Measurements from ENCODE around the gene TMEM132D.
"Not testable (repeated sequence)": the region's sequence is repeated elsewhere in the genome, so short reads cannot be mapped to it uniquely, and the experiment has no call there.

The TMEM132D gene

GRCh38 chr12:129903092-129903945 is 506 bp downstream of the TMEM132D start:
- Histone ChIP-seq H3K9me3 (ENCODE audit: control insufficient read depth in 1 of 2, low read length in 2 of 2) (no peaks in the 10 kb centered on the region), H3K4me1 (ENCODE audit: control insufficient read depth in 1 of 2, insufficient read depth in 2 of 2, low read length in 2 of 2) (no peaks in the 10 kb centered on the region), H3K9ac (ENCODE audit: low read depth in 1 of 2, low read length in 2 of 2) (no peak overlapping the region), H3K4me3 (ENCODE audit: low read depth in 1 of 2, low read length in 2 of 2) (no peak overlapping the region), H3K27ac (ENCODE audit: low read depth, low read length) (no peak overlapping the region), H3K27me3 (ENCODE audit: control insufficient read depth in 1 of 2, insufficient read depth in 2 of 2, low read length in 2 of 2) (peaks cover 12 to 33% of the 10 kb centered on the region in 2 donors), H3K36me3 (ENCODE audit: control insufficient read depth in 1 of 2, insufficient read depth in 2 of 2, low read length in 2 of 2) (no peaks in the 10 kb centered on the region)

GRCh38 chr12:129902371-129903091 is 1.3 kb downstream of the TMEM132D start:
- H3K9me3 ChIP-seq (ENCODE audit: control insufficient read depth in 1 of 2, low read length in 2 of 2): no peaks in the 10 kb centered on the region
- H3K27me3 ChIP-seq (ENCODE audit: control insufficient read depth in 1 of 2, insufficient read depth in 2 of 2, low read length in 2 of 2): peaks cover 12 to 33% of the 10 kb centered on the region in 2 donors
- H3K4me1 ChIP-seq (ENCODE audit: control insufficient read depth in 1 of 2, insufficient read depth in 2 of 2, low read length in 2 of 2): no peaks in the 10 kb centered on the region
- no peak overlapping the region for H3K9ac ChIP-seq (ENCODE audit: low read depth in 1 of 2, low read length in 2 of 2)
- H3K4me3 ChIP-seq (ENCODE audit: low read depth in 1 of 2, low read length in 2 of 2): no peak overlapping the region
- no peak overlapping the region for H3K27ac ChIP-seq (ENCODE audit: low read depth, low read length)
- no peaks in the 10 kb centered on the region for H3K36me3 ChIP-seq (ENCODE audit: control insufficient read depth in 1 of 2, insufficient read depth in 2 of 2, low read length in 2 of 2)

GRCh38 chr12:129901254-129901653 is 2.6 kb downstream of the TMEM132D start:
- peaks cover 12 to 33% of the 10 kb centered on the region in 2 donors for H3K27me3 ChIP-seq (ENCODE audit: control insufficient read depth in 1 of 2, insufficient read depth in 2 of 2, low read length in 2 of 2)

GRCh38 chr12:129900306-129900705 is 3.5 kb downstream of the TMEM132D start:
- Histone ChIP-seq H3K4me1 (ENCODE audit: control insufficient read depth in 1 of 2, insufficient read depth in 2 of 2, low read length in 2 of 2) (no peaks in the 10 kb centered on the region), H3K27ac (ENCODE audit: low read depth, low read length) (no peak overlapping the region), H3K27me3 (ENCODE audit: control insufficient read depth in 1 of 2, insufficient read depth in 2 of 2, low read length in 2 of 2) (peaks cover 12 to 33% of the 10 kb centered on the region in 2 donors), H3K4me3 (ENCODE audit: low read depth in 1 of 2, low read length in 2 of 2) (no peak overlapping the region), H3K9ac (ENCODE audit: low read depth in 1 of 2, low read length in 2 of 2) (no peak overlapping the region), H3K9me3 (ENCODE audit: control insufficient read depth in 1 of 2, low read length in 2 of 2) (no peaks in the 10 kb centered on the region), H3K36me3 (ENCODE audit: control insufficient read depth in 1 of 2, insufficient read depth in 2 of 2, low read length in 2 of 2) (no peaks in the 10 kb centered on the region)

More at GRCh38 chr12:129901254-129901653, 2.6 kb downstream of the TMEM132D start:
- Histone ChIP-seq H3K27ac (ENCODE audit: low read depth, low read length) (no peak overlapping the region), H3K36me3 (ENCODE audit: control insufficient read depth in 1 of 2, insufficient read depth in 2 of 2, low read length in 2 of 2) (no peaks in the 10 kb centered on the region), H3K4me3 (ENCODE audit: low read depth in 1 of 2, low read length in 2 of 2) (no peak overlapping the region), H3K9me3 (ENCODE audit: control insufficient read depth in 1 of 2, low read length in 2 of 2) (no peaks in the 10 kb centered on the region), H3K4me1 (ENCODE audit: control insufficient read depth in 1 of 2, insufficient read depth in 2 of 2, low read length in 2 of 2) (no peaks in the 10 kb centered on the region), H3K9ac (ENCODE audit: low read depth in 1 of 2, low read length in 2 of 2) (no peak overlapping the region)

- not testable (repeated sequence) for H3K4me1 ChIP-seq (ENCODE audit: control insufficient read depth in 1 of 2, insufficient read depth in 2 of 2, low read length in 2 of 2)
Measured at GRCh38 chr12:129899045-129899444, 4.8 kb downstream of the TMEM132D start.

GRCh38 chr12:129893691-129894090 is 10.1 kb downstream of the TMEM132D start:
- Histone ChIP-seq H3K27me3 (ENCODE audit: control insufficient read depth in 1 of 2, insufficient read depth in 2 of 2, low read length in 2 of 2) (no peaks in the 10 kb centered on the region), H3K36me3 (ENCODE audit: control insufficient read depth in 1 of 2, insufficient read depth in 2 of 2, low read length in 2 of 2) (no peaks in the 10 kb centered on the region), H3K27ac (ENCODE audit: low read depth, low read length) (no peak overlapping the region), H3K9ac (ENCODE audit: low read depth in 1 of 2, low read length in 2 of 2) (no peak overlapping the region), H3K4me1 (ENCODE audit: control insufficient read depth in 1 of 2, insufficient read depth in 2 of 2, low read length in 2 of 2) (no peaks in the 10 kb centered on the region), H3K9me3 (ENCODE audit: control insufficient read depth in 1 of 2, low read length in 2 of 2) (no peaks in the 10 kb centered on the region), H3K4me3 (ENCODE audit: low read depth in 1 of 2, low read length in 2 of 2) (no peak overlapping the region)

More at GRCh38 chr12:129899045-129899444, 4.8 kb downstream of the TMEM132D start:
- not testable (repeated sequence) for H3K36me3 ChIP-seq (ENCODE audit: control insufficient read depth in 1 of 2, insufficient read depth in 2 of 2, low read length in 2 of 2); H3K9me3 ChIP-seq (ENCODE audit: control insufficient read depth in 1 of 2, low read length in 2 of 2); H3K9ac ChIP-seq (ENCODE audit: low read depth in 1 of 2, low read length in 2 of 2); H3K27ac ChIP-seq (ENCODE audit: low read depth, low read length); H3K4me3 ChIP-seq (ENCODE audit: low read depth in 1 of 2, low read length in 2 of 2)
- peaks cover 9 to 22% of the 10 kb centered on the region in 2 donors for H3K27me3 ChIP-seq (ENCODE audit: control insufficient read depth in 1 of 2, insufficient read depth in 2 of 2, low read length in 2 of 2)

GRCh38 chr12:129887101-129887500 is 16.7 kb downstream of the TMEM132D start:
- no peak overlapping the region for H3K9ac ChIP-seq (ENCODE audit: low read depth in 1 of 2, low read length in 2 of 2)
- H3K27ac ChIP-seq (ENCODE audit: low read depth, low read length): no peak overlapping the region
- H3K27me3 ChIP-seq (ENCODE audit: control insufficient read depth in 1 of 2, insufficient read depth in 2 of 2, low read length in 2 of 2): no peaks in the 10 kb centered on the region
- no peak overlapping the region for H3K4me3 ChIP-seq (ENCODE audit: low read depth in 1 of 2, low read length in 2 of 2)
- H3K4me1 ChIP-seq (ENCODE audit: control insufficient read depth in 1 of 2, insufficient read depth in 2 of 2, low read length in 2 of 2): no peaks in the 10 kb centered on the region
- no peaks in the 10 kb centered on the region for H3K9me3 ChIP-seq (ENCODE audit: control insufficient read depth in 1 of 2, low read length in 2 of 2)
- no peaks in the 10 kb centered on the region for H3K36me3 ChIP-seq (ENCODE audit: control insufficient read depth in 1 of 2, insufficient read depth in 2 of 2, low read length in 2 of 2)

- Histone ChIP-seq H3K27ac (ENCODE audit: low read depth, low read length) (no peak overlapping the region), H3K9me3 (ENCODE audit: control insufficient read depth in 1 of 2, low read length in 2 of 2) (no peaks in the 10 kb centered on the region), H3K36me3 (ENCODE audit: control insufficient read depth in 1 of 2, insufficient read depth in 2 of 2, low read length in 2 of 2) (no peaks in the 10 kb centered on the region), H3K4me1 (ENCODE audit: control insufficient read depth in 1 of 2, insufficient read depth in 2 of 2, low read length in 2 of 2) (no peaks in the 10 kb centered on the region), H3K9ac (ENCODE audit: low read depth in 1 of 2, low read length in 2 of 2) (no peak overlapping the region), H3K27me3 (ENCODE audit: control insufficient read depth in 1 of 2, insufficient read depth in 2 of 2, low read length in 2 of 2) (no peaks in the 10 kb centered on the region), H3K4me3 (ENCODE audit: low read depth in 1 of 2, low read length in 2 of 2) (no peak overlapping the region)
Measured at GRCh38 chr12:129886541-129886940, 17.3 kb downstream of the TMEM132D start.

- H3K9ac ChIP-seq (ENCODE audit: low read depth in 1 of 2, low read length in 2 of 2): no peak overlapping the region
- H3K9me3 ChIP-seq (ENCODE audit: control insufficient read depth in 1 of 2, low read length in 2 of 2): no peaks in the 10 kb centered on the region
- no peak overlapping the region for H3K4me3 ChIP-seq (ENCODE audit: low read depth in 1 of 2, low read length in 2 of 2)
- no peak overlapping the region for H3K27ac ChIP-seq (ENCODE audit: low read depth, low read length)
- no peaks in the 10 kb centered on the region for H3K4me1 ChIP-seq (ENCODE audit: control insufficient read depth in 1 of 2, insufficient read depth in 2 of 2, low read length in 2 of 2)
- H3K27me3 ChIP-seq (ENCODE audit: control insufficient read depth in 1 of 2, insufficient read depth in 2 of 2, low read length in 2 of 2): no peaks in the 10 kb centered on the region
- no peaks in the 10 kb centered on the region for H3K36me3 ChIP-seq (ENCODE audit: control insufficient read depth in 1 of 2, insufficient read depth in 2 of 2, low read length in 2 of 2)
Measured at GRCh38 chr12:129885287-129885686, 18.5 kb downstream of the TMEM132D start.

GRCh38 chr12:129877411-129877810 is 26.4 kb downstream of the TMEM132D start:
- H3K36me3 ChIP-seq (ENCODE audit: control insufficient read depth in 1 of 2, insufficient read depth in 2 of 2, low read length in 2 of 2): no peaks in the 10 kb centered on the region
- H3K4me3 ChIP-seq (ENCODE audit: low read depth in 1 of 2, low read length in 2 of 2): no peak overlapping the region
- no peaks in the 10 kb centered on the region for H3K4me1 ChIP-seq (ENCODE audit: control insufficient read depth in 1 of 2, insufficient read depth in 2 of 2, low read length in 2 of 2)
- H3K27me3 ChIP-seq (ENCODE audit: control insufficient read depth in 1 of 2, insufficient read depth in 2 of 2, low read length in 2 of 2): no peaks in the 10 kb centered on the region
- no peak overlapping the region for H3K27ac ChIP-seq (ENCODE audit: low read depth, low read length)
- no peak overlapping the region for H3K9ac ChIP-seq (ENCODE audit: low read depth in 1 of 2, low read length in 2 of 2)
- H3K9me3 ChIP-seq (ENCODE audit: control insufficient read depth in 1 of 2, low read length in 2 of 2): no peaks in the 10 kb centered on the region
